Coronary artery (tissue), 2 donors: Measurements from ENCODE around the gene BTBD18.

ENCODE experiments used
- DNase-seq: peaks from one replicate; pipeline ENCODE4 v3.0.0-alpha.2; 2017; ENCODE audit warnings: low spot score
- H3K27ac ChIP-seq, 2 donors: fragments of 200-600 bp; sonication (generic); one replicate each; pipeline ENCODE4 v1.5.1; 2016 to 2019
- H3K4me3 ChIP-seq: fragments of 200-600 bp; sonication (generic); 2 replicates; pipeline ENCODE4 v1.5.1; 2016; ENCODE audit warnings: mild to moderate bottlenecking, moderate library complexity
- CTCF ChIP-seq: fragments of 200-600 bp; sonication (generic); IDR thresholded peaks from one replicate; pipeline ENCODE4 v1.5.1; 2019; ENCODE audit warnings: antibody characterized with exemption

Gene BTBD18

GRCh38 chr11:57699813-57700212 lies 51.8 kb downstream of the BTBD18 start:
- TF ChIP-seq CTCF: no peak
- H3K4me3 ChIP-seq: no peak overlapping the region
- DNase-seq: no peak
- H3K27ac ChIP-seq: no peak overlapping the region

GRCh38 chr11:57698843-57699365 lies 52.7 kb downstream of the BTBD18 start:
- no peak for DNase-seq
- no peak overlapping the region for H3K27ac ChIP-seq
- no peak overlapping the region for H3K4me3 ChIP-seq
- TF ChIP-seq CTCF: no peak
